Measurements from ENCODE around the gene DCXR.

- TF ChIP-seq POLR2A (IDR thresholded peaks at IDR 0.05; ENCODE audit: low read depth, low read length) (no peak), POLR2AphosphoS5 (IDR thresholded peaks at IDR 0.05; ENCODE audit: low read depth, low read length) (no peak)
These were observed 8.5 kb downstream of the DCXR start for GRCh38 chr17:82028966-82029365.
